IMR-90 (cell line): Measurements from ENCODE around the gene PGS1.
"Not testable (repeated sequence)": the region's sequence is repeated elsewhere in the genome, so short reads cannot be mapped to it uniquely, and the experiment has no call there.

ENCODE experiments used
- MAFK ChIP-seq: IDR thresholded peaks from 2 replicates; pipeline ENCODE4 v1.6.1; 2012; ENCODE audit warnings: low read depth, low read length, improper control_type of control experiment
- RCOR1 ChIP-seq: IDR thresholded peaks from 2 replicates; pipeline ENCODE4 v1.6.1; 2012; ENCODE audit warnings: mild to moderate bottlenecking, low read length, improper control_type of control experiment; ENCODE audit not compliant: insufficient replicate concordance
- SMC3 ChIP-seq: fragments of 150-350 bp; IDR thresholded peaks from 2 replicates; pipeline ENCODE4 v1.6.1; 2016; ENCODE audit warnings: low read depth, mild to moderate bottlenecking, antibody characterized with exemption, low read length, moderate library complexity
- TF ChIP-seq, protein P1 (sequence below): conservative IDR thresholded peaks from 2 replicates; pipeline ENCODE4 v1.5.1; 2012; ENCODE audit warnings: mild to moderate bottlenecking, low read depth, low read length, improper control_type of control experiment

DNA sequence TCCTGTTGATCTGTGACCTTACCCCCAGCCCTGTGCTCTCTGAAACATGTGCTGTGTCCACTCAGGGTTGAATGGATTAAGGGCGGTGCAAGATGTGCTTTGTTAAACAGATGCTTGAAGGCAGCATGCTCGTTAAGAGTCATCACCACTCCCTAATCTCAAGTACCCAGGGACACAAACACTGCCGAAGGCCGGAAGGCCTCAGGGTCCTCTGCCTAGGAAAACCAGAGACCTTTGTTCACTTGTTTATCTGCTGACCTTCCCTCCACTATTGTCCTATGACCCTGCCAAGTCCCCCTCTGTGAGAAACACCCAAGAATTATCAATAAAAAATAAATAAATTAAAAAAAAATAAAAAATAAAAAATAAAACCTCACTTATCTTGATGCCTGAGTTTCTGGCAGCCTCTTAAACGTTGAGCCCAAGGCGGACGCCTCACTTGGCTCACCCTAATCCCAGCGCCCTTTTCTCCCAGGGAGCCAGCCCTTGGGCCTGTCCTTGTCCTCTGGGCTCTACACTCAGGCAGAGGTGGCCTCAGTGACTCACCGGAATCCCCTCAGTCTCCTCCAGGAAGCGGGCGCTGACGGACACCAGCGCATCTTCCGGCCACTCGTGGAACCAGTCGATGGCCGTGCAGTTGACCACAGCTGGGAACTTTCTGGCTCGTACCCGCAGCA, 87.8 kb downstream of the PGS1 start:
- TF ChIP-seq, protein P1, sequence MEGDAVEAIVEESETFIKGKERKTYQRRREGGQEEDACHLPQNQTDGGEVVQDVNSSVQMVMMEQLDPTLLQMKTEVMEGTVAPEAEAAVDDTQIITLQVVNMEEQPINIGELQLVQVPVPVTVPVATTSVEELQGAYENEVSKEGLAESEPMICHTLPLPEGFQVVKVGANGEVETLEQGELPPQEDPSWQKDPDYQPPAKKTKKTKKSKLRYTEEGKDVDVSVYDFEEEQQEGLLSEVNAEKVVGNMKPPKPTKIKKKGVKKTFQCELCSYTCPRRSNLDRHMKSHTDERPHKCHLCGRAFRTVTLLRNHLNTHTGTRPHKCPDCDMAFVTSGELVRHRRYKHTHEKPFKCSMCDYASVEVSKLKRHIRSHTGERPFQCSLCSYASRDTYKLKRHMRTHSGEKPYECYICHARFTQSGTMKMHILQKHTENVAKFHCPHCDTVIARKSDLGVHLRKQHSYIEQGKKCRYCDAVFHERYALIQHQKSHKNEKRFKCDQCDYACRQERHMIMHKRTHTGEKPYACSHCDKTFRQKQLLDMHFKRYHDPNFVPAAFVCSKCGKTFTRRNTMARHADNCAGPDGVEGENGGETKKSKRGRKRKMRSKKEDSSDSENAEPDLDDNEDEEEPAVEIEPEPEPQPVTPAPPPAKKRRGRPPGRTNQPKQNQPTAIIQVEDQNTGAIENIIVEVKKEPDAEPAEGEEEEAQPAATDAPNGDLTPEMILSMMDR: not testable (repeated sequence)
- TF ChIP-seq RCOR1, MAFK, SMC3: not testable (repeated sequence)
